Nephron progenitor cell (in vitro differentiated cells): ENCODE data around the gene RNASE8.

ENCODE experiments used
- DNase-seq: peaks from one replicate; pipeline ENCODE4 v3.0.0; 2021
- H3K27ac Mint-ChIP-seq: 2 replicates; pipeline ENCODE4 v1.8.0; 2021; ENCODE audit warnings: mild to moderate bottlenecking, moderate library complexity, mixed read lengths
- H3K27me3 Mint-ChIP-seq: 2 replicates; pipeline ENCODE4 v1.8.0; 2021; ENCODE audit warnings: mild to moderate bottlenecking, low read depth, mixed read lengths; ENCODE audit not compliant: poor library complexity
- H3K36me3 Mint-ChIP-seq: 2 replicates; pipeline ENCODE4 v1.8.0; 2021; ENCODE audit warnings: low read depth, mixed read lengths
- H3K4me1 Mint-ChIP-seq: 2 replicates; pipeline ENCODE4 v1.8.0; 2021; ENCODE audit warnings: mixed read lengths
- H3K4me3 Mint-ChIP-seq: 2 replicates; pipeline ENCODE4 v1.8.0; 2021; ENCODE audit warnings: mild to moderate bottlenecking, moderate library complexity, mixed read lengths
- H3K9me3 Mint-ChIP-seq: 2 replicates; pipeline ENCODE4 v1.8.0; 2021; ENCODE audit warnings: mild to moderate bottlenecking, moderate library complexity, mixed read lengths
- CTCF ChIP-seq: fragments of 200-600 bp; sonication (generic); IDR thresholded peaks from 2 replicates; pipeline ENCODE4 v1.5.0; 2021; ENCODE audit warnings: antibody characterized with exemption

Gene RNASE8

DNA sequence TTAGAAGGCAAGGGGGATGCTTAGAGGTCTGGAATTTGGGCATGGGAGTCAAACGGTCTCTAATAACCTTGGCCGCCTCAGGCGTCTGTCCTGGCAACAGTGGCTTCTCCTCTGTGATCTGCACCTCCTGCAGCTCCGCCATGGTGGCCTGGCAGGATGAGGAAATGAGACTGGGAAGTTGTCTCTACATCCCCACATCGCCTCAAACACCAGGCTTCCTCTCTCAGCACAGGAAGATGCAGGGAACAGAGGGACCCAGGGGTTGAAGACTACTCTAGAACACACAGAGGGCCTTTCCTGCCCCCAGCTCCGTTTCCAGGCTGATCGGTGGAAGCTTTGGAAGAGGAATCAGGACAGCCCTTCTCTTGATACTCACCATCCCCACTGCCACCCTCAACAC, 34.4 kb upstream of the RNASE8 start:
- Mint-ChIP-seq H3K4me3 (peak overlapping the region; percentile 86), H3K4me1 (peaks cover 57% of the 10 kb centered on the region), H3K9me3 (no peaks in the 10 kb centered on the region), H3K36me3 (peaks cover 36% of the 10 kb centered on the region), H3K27me3 (peaks cover 38% of the 10 kb centered on the region), H3K27ac (no peak overlapping the region)
- no peak for TF ChIP-seq CTCF
- DNase-seq = no peak

DNA sequence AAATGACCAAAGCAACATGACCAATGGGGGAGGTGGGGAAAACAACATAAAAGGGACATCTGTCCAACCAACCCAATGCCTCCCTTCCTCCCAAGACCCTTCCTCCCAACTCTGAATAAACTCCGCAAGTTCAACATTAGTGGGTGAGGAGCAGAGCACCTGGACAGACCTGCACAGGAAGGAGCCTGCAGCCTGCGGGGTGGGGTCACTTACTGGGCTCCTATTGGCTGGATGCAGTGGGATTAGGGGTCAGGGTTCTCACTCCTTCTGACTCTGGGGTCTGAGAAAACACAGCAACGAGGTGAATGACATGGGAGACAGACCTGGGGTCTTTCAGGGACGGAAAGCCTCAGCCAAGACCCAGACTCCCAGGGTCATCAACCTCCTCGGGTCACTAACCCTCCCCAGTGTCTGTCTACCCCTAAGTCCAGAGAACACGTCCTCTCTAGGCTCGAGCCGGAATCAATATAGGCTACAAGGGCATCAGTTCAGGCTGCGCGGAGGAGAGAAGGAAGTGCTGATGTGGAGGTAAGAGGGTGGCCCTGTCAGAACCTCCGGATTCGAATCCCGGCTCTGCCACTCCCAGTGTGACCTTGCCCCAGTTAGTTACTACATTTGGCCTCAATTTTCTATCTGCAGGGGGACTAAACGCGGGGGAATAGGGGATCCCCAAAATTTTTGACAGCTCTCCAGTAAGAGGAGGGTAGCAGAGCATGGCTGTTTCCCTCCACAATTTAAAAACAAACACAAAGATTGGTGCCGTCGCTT, 33.6 kb upstream of the RNASE8 start:
- Mint-ChIP-seq H3K9me3 (no peaks in the 10 kb centered on the region), H3K4me1 (peaks cover 51% of the 10 kb centered on the region), H3K27me3 (peaks cover 34% of the 10 kb centered on the region), H3K4me3 (peak overlapping the region; percentile 86), H3K36me3 (peaks cover 30% of the 10 kb centered on the region), H3K27ac (no peak overlapping the region)
- TF ChIP-seq CTCF = no peak
- no peak for DNase-seq

DNA sequence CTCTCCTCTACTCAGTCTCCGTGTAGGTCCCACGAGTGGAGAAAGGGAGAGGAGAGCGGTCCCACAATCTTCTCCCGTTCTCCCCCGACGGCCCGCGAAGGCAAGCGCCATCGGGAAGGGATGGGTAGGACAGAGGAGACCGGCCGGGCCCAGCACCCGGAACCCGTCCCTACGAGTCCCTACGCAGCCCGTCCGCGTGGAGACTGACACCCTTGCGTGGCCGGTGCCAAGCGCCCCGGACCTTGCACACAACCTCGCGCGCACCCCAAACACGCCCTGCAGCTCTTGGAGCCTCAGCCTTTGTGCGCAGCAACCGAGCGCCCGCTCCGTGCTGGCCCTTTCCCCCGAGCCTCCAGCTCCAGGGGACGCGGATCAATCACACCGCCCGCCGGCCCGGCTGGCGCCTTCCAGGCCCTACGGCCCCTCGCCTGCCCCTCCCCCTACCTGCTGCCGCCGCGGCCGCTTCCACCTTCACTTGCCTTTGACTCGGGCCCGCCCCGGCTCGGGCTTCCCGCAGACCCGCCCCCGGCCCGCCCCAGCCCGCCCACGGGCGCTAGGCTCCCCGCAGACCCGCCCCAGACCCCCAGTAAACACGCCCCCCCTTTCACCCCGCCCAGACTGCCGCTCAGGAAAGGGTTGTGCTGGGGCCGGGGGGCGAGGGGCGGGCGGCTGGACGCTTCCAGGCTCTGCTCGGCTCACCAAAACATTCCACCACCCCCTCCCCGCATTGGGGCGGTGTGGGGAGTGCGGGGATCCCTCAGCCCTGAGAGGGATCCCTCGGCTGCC, 32.8 kb upstream of the RNASE8 start, which contains the start of gene NDRG2:
TSS of gene NDRG2 (minus strand) at position 477 of the 786 bp plus-strand sequence. CDS start 1,746 bp downstream, outside the sequence.
- peak within 1 kb of the TSS; percentile 89 for H3K27ac Mint-ChIP-seq
- TF ChIP-seq CTCF = no peak
- peak within 1 kb of the TSS; percentile 87 for H3K4me3 Mint-ChIP-seq
- H3K4me1 Mint-ChIP-seq = peaks cover 45% of the 10 kb centered on the region
- peak; percentile 94 for DNase-seq
- peaks cover 34% of the 10 kb centered on the region for H3K27me3 Mint-ChIP-seq
- peaks cover 22% of the 10 kb centered on the region for H3K36me3 Mint-ChIP-seq
- no peaks in the 10 kb centered on the region for H3K9me3 Mint-ChIP-seq

- H3K27me3 Mint-ChIP-seq = peaks cover 38% of the 10 kb centered on the region
- TF ChIP-seq CTCF = no peak
- peak; percentile 76 for DNase-seq
- peaks cover 18% of the 10 kb centered on the region for H3K36me3 Mint-ChIP-seq
- no peaks in the 10 kb centered on the region for H3K9me3 Mint-ChIP-seq
- peak overlapping the region; percentile 87 for H3K4me3 Mint-ChIP-seq
- H3K4me1 Mint-ChIP-seq = peaks cover 53% of the 10 kb centered on the region
- H3K27ac Mint-ChIP-seq = peak overlapping the region; percentile 89
Observed at GRCh38 chr14:21025371-21026273, 32.0 kb upstream of the RNASE8 start.

DNA sequence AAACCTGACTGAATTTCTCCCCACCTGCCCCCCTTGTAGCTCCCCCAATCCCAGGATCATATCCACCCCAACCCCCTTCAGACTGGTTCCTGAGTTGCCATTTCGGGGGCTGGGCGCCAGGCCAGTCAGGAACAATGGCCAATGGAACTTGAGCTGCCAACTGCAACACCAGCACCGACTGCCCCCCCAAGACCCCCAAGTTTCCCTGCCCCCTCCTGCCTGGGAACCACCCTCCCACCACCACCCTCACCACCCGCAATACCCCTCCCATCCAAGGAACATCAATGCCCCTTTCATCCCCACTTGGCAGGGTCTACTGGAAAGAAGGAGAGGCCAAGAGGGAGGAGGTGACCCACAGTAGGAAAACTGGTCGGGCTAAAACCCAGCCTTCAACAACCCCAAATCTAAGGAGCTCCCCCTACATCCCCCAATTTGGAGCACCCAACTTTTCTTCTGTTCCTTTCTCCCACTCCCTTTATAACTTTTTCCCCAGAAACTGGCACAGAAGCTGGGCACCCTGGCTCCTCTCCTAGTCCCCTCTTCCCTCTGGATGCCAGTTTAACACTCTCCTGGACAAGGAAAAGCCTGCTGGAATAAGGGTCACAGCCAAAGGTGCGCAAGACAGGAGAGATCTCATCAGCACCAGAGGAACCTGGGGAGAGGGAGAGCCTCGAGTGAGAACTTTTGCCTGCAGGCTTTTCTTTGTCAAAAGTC, 31.2 kb upstream of the RNASE8 start:
- H3K27ac Mint-ChIP-seq = no peak overlapping the region
- no peak for TF ChIP-seq CTCF
- no peaks in the 10 kb centered on the region for H3K9me3 Mint-ChIP-seq
- H3K4me1 Mint-ChIP-seq = peaks cover 56% of the 10 kb centered on the region
- peaks cover 10% of the 10 kb centered on the region for H3K36me3 Mint-ChIP-seq
- DNase-seq = no peak
- H3K27me3 Mint-ChIP-seq = peaks cover 33% of the 10 kb centered on the region
- H3K4me3 Mint-ChIP-seq = peak overlapping the region; percentile 87
